GM12872 (cell line): ENCODE results near the gene HSD11B1.

Experiments used
- CTCF ChIP-seq: IDR thresholded peaks from 3 replicates; pipeline ENCODE4 v1.5.1; 2011; ENCODE audit warnings: low read depth, mild to moderate bottlenecking, low read length, moderate library complexity; ENCODE audit not compliant: insufficient read depth

HSD11B1 gene

GRCh38 chr1:209720826-209721225 is 16.2 kb downstream of the HSD11B1 start:
- no peak for TF ChIP-seq CTCF

DNA sequence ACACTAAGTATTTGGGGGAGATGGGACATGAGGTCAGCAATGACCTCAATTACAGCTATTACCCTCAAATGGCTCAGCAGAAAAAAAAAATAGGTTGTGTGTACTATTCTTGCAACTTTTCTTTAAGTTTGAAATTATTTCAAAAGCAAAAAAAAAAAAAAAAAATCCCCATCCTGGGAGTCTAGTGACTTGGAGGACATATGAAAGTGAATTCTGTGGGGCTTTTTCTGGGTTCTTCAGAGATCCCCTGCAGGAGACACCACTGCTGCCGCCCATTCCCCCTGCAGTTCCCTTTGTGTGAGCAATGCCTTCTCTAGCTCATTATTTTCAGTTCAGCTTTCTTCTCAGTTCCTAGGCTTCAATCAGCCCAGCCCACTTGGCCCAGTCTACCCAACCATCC is 16.7 kb downstream of the HSD11B1 start:
- no peak for TF ChIP-seq CTCF

DNA sequence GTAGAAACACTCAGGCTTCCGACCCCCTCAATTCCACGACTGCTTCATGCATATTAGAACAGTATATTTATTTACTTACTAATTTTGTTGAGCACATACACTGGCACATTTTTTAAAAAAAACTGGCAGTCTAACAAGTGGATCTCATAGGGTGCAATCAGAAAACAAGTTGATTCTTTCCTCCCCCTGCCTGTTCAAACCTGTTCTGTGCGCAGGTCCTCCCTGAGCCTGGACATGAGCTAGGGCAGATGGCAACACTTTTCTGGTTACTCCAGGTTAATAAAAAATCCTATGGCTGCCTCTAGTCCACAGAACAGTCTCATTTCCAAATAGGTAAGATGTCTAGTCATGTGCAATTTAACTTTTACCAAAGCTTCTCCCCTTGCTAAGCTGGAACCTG is 18.6 kb downstream of the HSD11B1 start:
- TF ChIP-seq CTCF, result no peak

- no peak for TF ChIP-seq CTCF
These were observed 19.4 kb downstream of the HSD11B1 start for GRCh38 chr1:209723756-209724693.

- no peak for TF ChIP-seq CTCF
These were observed 22.6 kb downstream of the HSD11B1 start for GRCh38 chr1:209727286-209727685.

DNA sequence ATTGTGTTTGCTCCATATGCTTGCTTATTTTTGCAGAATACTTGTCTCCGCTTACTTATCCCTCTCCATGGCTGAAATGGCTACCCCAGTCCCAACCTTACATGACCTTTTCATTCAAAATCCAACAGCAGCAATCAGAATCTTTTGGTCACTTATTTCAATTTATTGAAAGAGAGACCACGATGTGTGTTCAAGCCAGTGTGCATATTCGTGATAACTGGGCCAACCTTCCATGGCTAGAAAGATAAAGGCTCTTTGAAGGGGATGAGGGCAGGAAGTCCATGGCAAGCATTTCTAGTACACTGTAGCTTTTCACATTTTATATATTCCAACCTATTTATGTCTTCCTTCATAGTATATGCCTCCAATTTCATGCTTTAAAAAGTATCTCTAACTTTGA is 23.1 kb downstream of the HSD11B1 start:
- no peak for TF ChIP-seq CTCF

GRCh38 chr1:209728466-209728865 is 23.8 kb downstream of the HSD11B1 start:
- no peak for TF ChIP-seq CTCF
